Testis (tissue), 2 donors: Measurements from ENCODE around the gene SATB2.

ENCODE experiments used
- CTCF ChIP-seq, 3 experiments: fragments of 450-650 bp in 2 of 3; fragments of 200-600 bp in 1 of 3; sonication (generic) in 1 of 3; IDR thresholded peaks; one replicate each; pipeline ENCODE4 v1.5.1; 2016 to 2019; ENCODE audit warnings: antibody characterized with exemption in 3 of 3, mild to moderate bottlenecking in 2 of 3, moderate library complexity in 1 of 3
- POLR2A ChIP-seq: fragments of 450-650 bp; IDR thresholded peaks from one replicate; pipeline ENCODE4 v1.6.1; 2017; ENCODE audit warnings: antibody characterized with exemption, mild to moderate bottlenecking, moderate library complexity

DNA sequence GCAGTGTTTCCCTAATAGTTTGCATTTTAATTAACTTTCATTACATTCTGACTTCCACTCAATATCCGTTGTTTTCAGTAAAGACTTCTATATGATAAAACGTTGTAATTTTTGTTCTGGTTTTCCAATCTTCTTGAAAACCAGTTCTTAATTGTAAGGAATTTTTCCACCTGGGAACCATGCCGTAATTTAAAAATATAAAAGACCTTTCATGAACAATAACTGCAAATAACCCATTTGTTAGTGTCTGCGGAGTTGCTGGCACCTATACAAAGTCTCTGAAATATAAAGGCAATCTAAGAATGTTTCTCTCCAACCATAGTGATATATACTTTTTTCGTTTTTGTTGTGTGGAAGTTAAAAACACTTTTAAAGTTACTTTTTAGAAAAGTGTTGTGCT lies 7.7 kb upstream of the SATB2 start:
- TF ChIP-seq CTCF (IDR thresholded peaks at IDR 0.05) (no peak), POLR2A (no peak)
